WTC11 (cell line): ENCODE data around the gene HECW1.

Experiments used
- CTCF ChIP-seq: fragments of 200-600 bp; IDR thresholded peaks from 2 replicates; pipeline ENCODE4 v1.8.0; 2022; ENCODE audit warnings: antibody characterized with exemption
- ESRRA ChIP-seq: sonication (generic); formaldehyde crosslinking; IDR thresholded peaks from 2 replicates; pipeline ENCODE4 v1.8.1; 2022; ENCODE audit warnings: mild to moderate bottlenecking, missing genetic modification reagents, borderline replicate concordance
- IRF1 ChIP-seq: sonication (generic); formaldehyde crosslinking; IDR thresholded peaks from 2 replicates; pipeline ENCODE4 v1.8.0; 2023; ENCODE audit warnings: missing genetic modification reagents
- STAT6 ChIP-seq: sonication (generic); formaldehyde crosslinking; conservative IDR thresholded peaks from 2 replicates; pipeline ENCODE4 v1.8.1; 2023; ENCODE audit warnings: mild to moderate bottlenecking, low read depth, missing genetic modification reagents, moderate library complexity

- TF ChIP-seq ESRRA (no peak), STAT6 (no peak), CTCF (no peak), IRF1 (CRISPR knock-in tag) (no peak)
These were observed 266.8 kb downstream of the HECW1 start for GRCh38 chr7:43379210-43379609.
